GM12864 (cell line): Measurements from ENCODE around the gene TNP2.

Experiments
- DNase-seq: peaks from one replicate; pipeline ENCODE4 v3.0.0-alpha.2; 2011; ENCODE audit warnings: low read depth
- H3K4me3 ChIP-seq: 2 replicates; pipeline ENCODE4 v1.5.1; 2011; ENCODE audit warnings: mild to moderate bottlenecking, low read depth, low read length, control low read depth
- TF ChIP-seq, protein P1 (sequence below): IDR thresholded peaks from 2 replicates; pipeline ENCODE4 v1.5.1; 2011; ENCODE audit warnings: low read depth, mild to moderate bottlenecking, moderate library complexity, low read length, control low read depth, inconsistent platforms; ENCODE audit errors: missing control alignments

TNP2 gene

DNA sequence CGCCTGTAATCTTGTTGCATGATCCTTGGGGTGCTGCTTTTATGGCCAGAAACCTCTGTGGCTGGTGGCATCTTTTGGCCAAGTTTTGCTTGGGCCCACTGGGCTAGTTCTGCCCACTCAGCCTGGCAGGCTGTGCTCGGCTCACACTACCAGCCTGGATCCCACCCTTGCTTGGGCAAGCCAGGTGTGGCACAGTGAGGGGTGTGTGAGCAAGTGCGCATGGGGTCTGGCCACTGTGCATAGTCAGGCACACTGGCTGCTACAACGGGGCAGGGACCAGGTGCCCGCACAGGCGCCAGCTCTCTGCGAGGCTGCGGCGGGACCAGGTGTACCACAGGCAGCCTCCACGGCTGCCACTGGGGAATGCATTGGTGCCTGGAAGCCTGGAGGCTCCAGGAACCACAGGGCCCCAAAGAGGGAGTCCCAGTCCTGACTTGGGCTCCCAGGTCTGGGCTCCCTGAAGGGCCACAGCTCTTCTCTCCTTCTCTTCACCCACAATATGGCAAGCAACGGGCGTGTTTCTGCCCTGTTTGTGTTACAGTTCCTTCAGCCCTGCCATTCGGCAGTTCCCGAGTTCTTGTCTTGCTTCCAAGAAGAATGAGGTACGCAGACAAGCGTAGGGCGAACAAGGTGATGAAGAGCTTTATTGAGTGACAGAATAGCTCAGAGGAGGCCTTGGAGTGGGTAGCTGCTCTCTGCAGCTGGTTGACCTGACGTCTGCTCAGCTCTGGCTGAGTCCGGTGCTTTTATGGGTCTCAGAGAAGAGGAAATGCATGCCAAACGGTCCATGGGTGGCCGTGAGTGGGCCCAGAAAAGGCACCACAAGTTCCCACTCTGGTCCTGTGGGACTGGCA lies 38.7 kb upstream of the TNP2 start:
- no peak for DNase-seq
- no peak overlapping the region for H3K4me3 ChIP-seq
- TF ChIP-seq, protein P1, sequence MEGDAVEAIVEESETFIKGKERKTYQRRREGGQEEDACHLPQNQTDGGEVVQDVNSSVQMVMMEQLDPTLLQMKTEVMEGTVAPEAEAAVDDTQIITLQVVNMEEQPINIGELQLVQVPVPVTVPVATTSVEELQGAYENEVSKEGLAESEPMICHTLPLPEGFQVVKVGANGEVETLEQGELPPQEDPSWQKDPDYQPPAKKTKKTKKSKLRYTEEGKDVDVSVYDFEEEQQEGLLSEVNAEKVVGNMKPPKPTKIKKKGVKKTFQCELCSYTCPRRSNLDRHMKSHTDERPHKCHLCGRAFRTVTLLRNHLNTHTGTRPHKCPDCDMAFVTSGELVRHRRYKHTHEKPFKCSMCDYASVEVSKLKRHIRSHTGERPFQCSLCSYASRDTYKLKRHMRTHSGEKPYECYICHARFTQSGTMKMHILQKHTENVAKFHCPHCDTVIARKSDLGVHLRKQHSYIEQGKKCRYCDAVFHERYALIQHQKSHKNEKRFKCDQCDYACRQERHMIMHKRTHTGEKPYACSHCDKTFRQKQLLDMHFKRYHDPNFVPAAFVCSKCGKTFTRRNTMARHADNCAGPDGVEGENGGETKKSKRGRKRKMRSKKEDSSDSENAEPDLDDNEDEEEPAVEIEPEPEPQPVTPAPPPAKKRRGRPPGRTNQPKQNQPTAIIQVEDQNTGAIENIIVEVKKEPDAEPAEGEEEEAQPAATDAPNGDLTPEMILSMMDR = no peak

DNA sequence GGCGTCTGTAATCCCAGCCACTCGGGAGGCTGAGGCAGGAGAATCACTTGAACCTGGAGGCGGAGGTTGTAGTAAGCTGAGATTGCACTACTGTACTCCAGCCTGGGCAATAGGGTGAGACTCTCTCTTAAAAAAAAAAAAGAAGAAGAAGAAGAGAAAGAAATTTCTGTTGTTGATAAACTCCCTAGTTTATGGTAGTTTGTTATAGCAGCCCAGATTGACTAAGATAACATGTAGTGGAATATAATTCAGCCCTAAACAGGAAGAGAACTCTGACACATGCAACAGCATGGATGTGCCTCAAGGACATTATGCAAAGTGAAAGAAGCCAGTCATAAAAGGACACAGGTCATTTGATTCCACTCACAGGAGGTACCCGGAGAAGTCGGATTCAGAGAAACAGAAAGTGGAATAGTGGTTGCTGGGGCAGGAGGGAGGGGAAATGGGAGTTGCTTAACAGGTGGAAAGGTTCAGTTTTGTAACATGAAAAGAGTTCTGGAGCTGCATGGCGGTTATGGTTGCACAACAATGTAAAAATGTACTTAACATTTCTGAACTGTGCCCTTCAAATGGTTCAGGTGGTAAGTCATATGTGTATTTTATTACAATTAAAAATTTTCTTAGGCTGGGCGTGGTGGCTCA lies 38.0 kb upstream of the TNP2 start:
- DNase-seq = no peak
- TF ChIP-seq, protein P1 = no peak
- no peak overlapping the region for H3K4me3 ChIP-seq

DNA sequence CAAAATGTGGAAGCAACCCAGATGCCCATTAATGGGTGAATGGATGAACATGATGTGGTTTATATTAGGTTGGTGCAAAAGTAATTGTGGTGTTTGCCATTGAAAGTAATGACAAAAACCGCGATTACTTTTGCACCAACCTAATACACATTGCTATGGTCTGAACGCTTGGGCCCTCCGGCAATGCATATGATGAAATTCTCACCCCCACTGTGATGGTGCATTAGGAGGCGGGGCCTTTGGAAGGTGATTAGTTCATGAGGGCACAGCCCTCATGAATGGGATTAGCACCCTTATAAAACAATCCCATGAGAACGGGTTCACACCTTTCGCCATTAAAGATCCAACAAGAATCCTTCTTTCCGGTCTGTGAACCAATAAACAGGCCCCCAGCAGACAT lies 37.3 kb upstream of the TNP2 start:
- no peak overlapping the region for H3K4me3 ChIP-seq
- DNase-seq = no peak
- TF ChIP-seq, protein P1 = no peak

DNA sequence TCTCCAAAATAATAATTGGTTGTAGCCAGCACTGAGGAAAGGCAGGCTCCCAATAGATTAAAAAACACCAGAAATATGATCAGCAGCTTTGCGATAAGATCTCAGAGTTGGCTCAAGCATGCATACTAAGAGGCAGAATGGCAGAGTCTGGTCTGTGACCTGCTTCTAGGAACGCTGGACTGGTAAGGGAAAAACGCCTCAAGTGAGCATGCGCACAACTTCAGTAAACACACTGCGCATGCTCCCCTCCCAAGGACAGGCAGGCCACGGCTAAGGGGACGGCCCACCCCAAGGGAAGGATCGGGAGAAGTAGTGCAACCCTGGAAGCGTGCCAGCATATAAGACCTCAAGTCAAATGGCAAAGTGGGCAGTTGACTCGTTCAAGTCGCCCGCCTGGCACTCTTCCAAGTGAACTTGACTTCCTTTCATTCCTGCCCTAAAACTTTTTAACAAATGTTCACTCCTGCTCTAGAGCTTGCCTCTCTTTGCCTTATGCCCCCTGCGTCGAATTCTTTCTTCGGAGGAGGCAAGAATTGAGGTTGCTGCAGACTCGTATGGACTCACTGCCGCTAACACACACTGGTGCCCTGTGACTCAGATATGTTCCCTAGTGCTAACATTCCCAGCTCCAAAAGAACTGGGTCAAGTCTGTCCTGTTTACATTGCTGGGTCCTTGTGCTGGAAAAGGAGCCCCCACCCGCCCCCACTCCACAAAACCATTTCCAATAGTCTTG lies 34.4 kb upstream of the TNP2 start:
- no peak for DNase-seq
- TF ChIP-seq, protein P1 = no peak
- H3K4me3 ChIP-seq = no peak overlapping the region

DNA sequence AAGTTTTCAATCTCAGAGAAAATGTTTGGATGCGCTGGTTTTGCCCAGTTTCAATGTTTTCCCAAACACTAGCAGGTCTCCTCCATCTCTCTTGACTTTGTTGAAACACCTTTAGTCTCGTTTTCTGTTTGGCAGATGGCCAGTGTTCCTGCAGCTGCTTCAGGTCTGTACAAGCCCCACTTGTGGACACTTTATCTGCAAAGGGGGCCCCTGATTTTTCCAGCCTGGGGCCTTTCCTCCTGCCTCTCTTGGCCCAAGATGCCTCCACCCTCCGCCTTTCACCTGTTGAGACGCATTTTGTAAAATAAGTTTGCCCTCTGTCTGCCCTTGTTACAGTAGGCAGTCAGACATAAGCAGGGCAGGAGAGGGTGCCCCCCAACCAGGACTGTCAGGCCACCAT lies 33.9 kb upstream of the TNP2 start:
- TF ChIP-seq, protein P1 = no peak
- no peak for DNase-seq
- H3K4me3 ChIP-seq = no peak overlapping the region

DNA sequence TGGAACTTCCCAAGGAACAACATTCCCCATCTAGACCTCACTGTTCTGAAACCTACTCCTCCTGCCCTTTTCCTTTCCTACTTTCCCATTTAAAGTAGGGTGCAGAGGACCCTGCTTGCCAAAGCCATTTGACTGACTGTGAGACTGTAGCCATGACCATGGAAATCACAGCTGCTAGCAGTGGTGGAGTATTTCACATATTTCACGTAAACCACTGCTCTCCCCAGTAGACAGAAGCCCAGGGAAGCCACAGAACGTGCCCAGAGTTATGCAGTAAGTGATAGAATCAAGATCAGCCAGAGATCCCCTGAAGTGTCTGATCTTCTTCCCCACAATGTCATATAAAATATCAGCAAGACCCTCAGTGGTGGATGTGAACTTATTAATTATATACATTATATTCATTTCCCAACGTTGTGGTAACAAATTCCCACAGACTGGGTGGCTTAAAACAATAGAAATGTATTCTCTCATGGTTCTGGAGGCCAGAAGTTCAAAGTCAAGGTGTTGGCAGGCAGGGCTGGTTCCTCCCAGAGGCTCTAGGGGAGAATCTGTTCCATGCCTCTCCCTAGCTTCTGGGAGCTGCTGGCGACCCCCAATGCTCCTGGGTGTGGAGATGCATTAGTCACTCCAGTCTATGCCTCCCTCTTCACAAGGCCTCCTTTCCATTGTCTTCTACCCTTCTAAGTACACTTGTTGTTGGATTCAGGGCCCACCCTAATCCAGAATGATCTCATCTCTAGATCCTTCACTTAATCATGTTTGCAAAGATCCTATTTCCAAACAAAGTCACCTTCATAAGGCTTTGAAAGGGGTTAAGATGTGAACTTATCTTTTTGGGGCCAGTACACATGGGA lies 32.7 kb upstream of the TNP2 start:
- no peak for DNase-seq

More for the DNA sequence above, 32.7 kb upstream of the TNP2 start:
- no peak overlapping the region for H3K4me3 ChIP-seq
- TF ChIP-seq, protein P1 = no peak
